ENCODE data around the gene C11orf68.

Gene C11orf68

GRCh38 chr11:65903068-65903481 is 15.8 kb downstream of the C11orf68 start (continued):
- no peak for TF ChIP-seq ZBTB11 (tag by site-specific recombination; conservative IDR thresholded peaks at IDR 0.05; ENCODE audit: low read depth)

GRCh38 chr11:65900899-65901180 is 18.0 kb downstream of the C11orf68 start:
- ChIA-PET CTCF (interaction anchor here (0.6 to 3.8 kb wide), 6 partner anchors 11 to 302 kb away, joined by 4 to 40 read pairs (median 6); partner anchors contain the start of genes CCDC85B and FIBP), POLR2A (interaction anchor here (0.7 to 4.9 kb wide), 5 partner anchors 11 to 43 kb away, joined by 3 to 74 read pairs (median 5); partner anchors contain the start of genes CCDC85B and FIBP)
- H3K4me1 ChIP-seq (ENCODE audit: control insufficient read depth, insufficient read depth, low read length) = no peaks in the 10 kb centered on the region
- H3K36me3 ChIP-seq (ENCODE audit: control insufficient read depth in 2 of 2, insufficient read depth in 1 of 2, low read length in 2 of 2) = peaks cover 0 to 3% of the 10 kb centered on the region in 2 experiments; a peak in 1 of 3 replicates
- TF ChIP-seq ZNF513 (tag by site-specific recombination; IDR thresholded peaks at IDR 0.05) (no peak), ZNF311 (tag by site-specific recombination; IDR thresholded peaks at IDR 0.05; ENCODE audit: borderline replicate concordance) (no peak), IKZF3 (tag by site-specific recombination; IDR thresholded peaks at IDR 0.05) (no peak), ZNF404 (tag by site-specific recombination; IDR thresholded peaks at IDR 0.05) (no peak), ZNF132 (tag by site-specific recombination; IDR thresholded peaks at IDR 0.05; ENCODE audit: borderline replicate concordance) (no peak), KLF9 (tag by site-specific recombination; IDR thresholded peaks at IDR 0.05; ENCODE audit: low read depth) (no peak), ATF2 (tag by site-specific recombination; IDR thresholded peaks at IDR 0.05; ENCODE audit: low read depth) (no peak), ZBTB49 (tag by site-specific recombination; IDR thresholded peaks at IDR 0.05; ENCODE audit: low read depth) (no peak), WT1 (tag by site-specific recombination; IDR thresholded peaks at IDR 0.05) (no peak), ZNF140 (tag by site-specific recombination; IDR thresholded peaks at IDR 0.05) (no peak), ZNF670 (tag by site-specific recombination; IDR thresholded peaks at IDR 0.05; ENCODE audit: low read depth) (no peak), ZNF248 (tag by site-specific recombination; IDR thresholded peaks at IDR 0.05) (no peak), ZBTB48 (tag by site-specific recombination; IDR thresholded peaks at IDR 0.05) (no peak), ZNF114 (tag by site-specific recombination; IDR thresholded peaks at IDR 0.05) (no peak), ZNF626 (tag by site-specific recombination; IDR thresholded peaks at IDR 0.05) (no peak)
- H3K27ac ChIP-seq (ENCODE audit: extremely low read depth, low read depth, low read length) = no peak overlapping the region
- no peak overlapping the region for H3K4me3 ChIP-seq (ENCODE audit: low read depth, low read length)
- no peaks in the 10 kb centered on the region for H3K9me3 ChIP-seq (ENCODE audit: control insufficient read depth, insufficient read depth, low read depth, low read length)

Measured in HEK293 (cell line).